ENCODE results near the gene ITGA5.

GRCh38 chr12:54463034-54463433, 44.0 kb upstream of the ITGA5 start:
- TF ChIP-seq CTCF (IDR thresholded peaks at IDR 0.05) (no peak), POLR2A (IDR thresholded peaks at IDR 0.05) (no peak), EP300 (IDR thresholded peaks at IDR 0.05) (no peak)
